Measurements from ENCODE around the gene YPEL2.

The YPEL2 gene

GRCh38 chr17:59420901-59421300 is 89.4 kb downstream of the YPEL2 start:
- no peak for FAIRE-seq
- no peak for DNase-seq (ENCODE audit: insufficient read length)
- TF ChIP-seq POLR2A (IDR thresholded peaks at IDR 0.05; ENCODE audit: low read depth, low read length) (no peak), TAF1 (IDR thresholded peaks at IDR 0.05; ENCODE audit: borderline replicate concordance, low read depth, low read length) (no peak), POLR2AphosphoS5 (IDR thresholded peaks at IDR 0.05; ENCODE audit: low read depth, low read length) (no peak)

GRCh38 chr17:59421722-59422121 is 90.3 kb downstream of the YPEL2 start:
- TF ChIP-seq POLR2A (IDR thresholded peaks at IDR 0.05; ENCODE audit: low read depth, low read length) (no peak), POLR2AphosphoS5 (IDR thresholded peaks at IDR 0.05; ENCODE audit: low read depth, low read length) (no peak), TAF1 (IDR thresholded peaks at IDR 0.05; ENCODE audit: borderline replicate concordance, low read depth, low read length) (no peak)
- FAIRE-seq: no peak
- DNase-seq (ENCODE audit: insufficient read length): no peak

GRCh38 chr17:59423137-59423724 is 91.8 kb downstream of the YPEL2 start:
- no peak for DNase-seq (ENCODE audit: insufficient read length)
- no peak for TF ChIP-seq POLR2AphosphoS5 (IDR thresholded peaks at IDR 0.05; ENCODE audit: low read depth, low read length)
- TF ChIP-seq POLR2A (IDR thresholded peaks at IDR 0.05; ENCODE audit: low read depth, low read length): no peak
- TF ChIP-seq TAF1 (IDR thresholded peaks at IDR 0.05; ENCODE audit: borderline replicate concordance, low read depth, low read length): no peak
- no peak for FAIRE-seq

GRCh38 chr17:59423903-59424302 is 92.4 kb downstream of the YPEL2 start:
- FAIRE-seq: no peak
- no peak for DNase-seq (ENCODE audit: insufficient read length)
- TF ChIP-seq TAF1 (IDR thresholded peaks at IDR 0.05; ENCODE audit: borderline replicate concordance, low read depth, low read length): no peak
- no peak for TF ChIP-seq POLR2A (IDR thresholded peaks at IDR 0.05; ENCODE audit: low read depth, low read length)
- no peak for TF ChIP-seq POLR2AphosphoS5 (IDR thresholded peaks at IDR 0.05; ENCODE audit: low read depth, low read length)

GRCh38 chr17:59424331-59424730 is 92.9 kb downstream of the YPEL2 start:
- DNase-seq (ENCODE audit: insufficient read length) (no peak), FAIRE-seq (no peak)

GRCh38 chr17:59425085-59425931 is 93.9 kb downstream of the YPEL2 start:
- FAIRE-seq: no peak
- TF ChIP-seq POLR2AphosphoS5 (IDR thresholded peaks at IDR 0.05; ENCODE audit: low read depth, low read length): no peak
- no peak for TF ChIP-seq POLR2A (IDR thresholded peaks at IDR 0.05; ENCODE audit: low read depth, low read length)
- TF ChIP-seq TAF1 (IDR thresholded peaks at IDR 0.05; ENCODE audit: borderline replicate concordance, low read depth, low read length): no peak
- DNase-seq (ENCODE audit: insufficient read length): no peak

More at GRCh38 chr17:59424331-59424730, 92.9 kb downstream of the YPEL2 start:
- TF ChIP-seq TAF1 (IDR thresholded peaks at IDR 0.05; ENCODE audit: borderline replicate concordance, low read depth, low read length): no peak
- no peak for TF ChIP-seq POLR2AphosphoS5 (IDR thresholded peaks at IDR 0.05; ENCODE audit: low read depth, low read length)
- no peak for TF ChIP-seq POLR2A (IDR thresholded peaks at IDR 0.05; ENCODE audit: low read depth, low read length)

- FAIRE-seq (no peak), DNase-seq (ENCODE audit: insufficient read length) (no peak)
- TF ChIP-seq POLR2AphosphoS5 (IDR thresholded peaks at IDR 0.05; ENCODE audit: low read depth, low read length) (no peak), TAF1 (IDR thresholded peaks at IDR 0.05; ENCODE audit: borderline replicate concordance, low read depth, low read length) (no peak), POLR2A (IDR thresholded peaks at IDR 0.05; ENCODE audit: low read depth, low read length) (no peak)
Measured at GRCh38 chr17:59426031-59426430, 94.6 kb downstream of the YPEL2 start.

- FAIRE-seq (no peak), DNase-seq (ENCODE audit: insufficient read length) (no peak)
- TF ChIP-seq POLR2AphosphoS5 (IDR thresholded peaks at IDR 0.05; ENCODE audit: low read depth, low read length): no peak
- no peak for TF ChIP-seq TAF1 (IDR thresholded peaks at IDR 0.05; ENCODE audit: borderline replicate concordance, low read depth, low read length)
- no peak for TF ChIP-seq POLR2A (IDR thresholded peaks at IDR 0.05; ENCODE audit: low read depth, low read length)
Measured at GRCh38 chr17:59427425-59427921, 96.0 kb downstream of the YPEL2 start.

GRCh38 chr17:59427996-59428395 is 96.5 kb downstream of the YPEL2 start:
- FAIRE-seq: no peak
- TF ChIP-seq POLR2A (IDR thresholded peaks at IDR 0.05; ENCODE audit: low read depth, low read length): no peak
- DNase-seq (ENCODE audit: insufficient read length): no peak

- no peak for DNase-seq (ENCODE audit: insufficient read length)
- TF ChIP-seq POLR2A (IDR thresholded peaks at IDR 0.05; ENCODE audit: low read depth, low read length): no peak
- no peak for TF ChIP-seq POLR2AphosphoS5 (IDR thresholded peaks at IDR 0.05; ENCODE audit: low read depth, low read length)
- TF ChIP-seq TAF1 (IDR thresholded peaks at IDR 0.05; ENCODE audit: borderline replicate concordance, low read depth, low read length): no peak
- no peak for FAIRE-seq
Measured at GRCh38 chr17:59428916-59429485, 97.5 kb downstream of the YPEL2 start.

GRCh38 chr17:59431601-59432000 is 100.1 kb downstream of the YPEL2 start:
- FAIRE-seq: no peak
- no peak for DNase-seq (ENCODE audit: insufficient read length)
- TF ChIP-seq POLR2AphosphoS5 (IDR thresholded peaks at IDR 0.05; ENCODE audit: low read depth, low read length) (no peak), POLR2A (IDR thresholded peaks at IDR 0.05; ENCODE audit: low read depth, low read length) (no peak), TAF1 (IDR thresholded peaks at IDR 0.05; ENCODE audit: borderline replicate concordance, low read depth, low read length) (no peak)

Data from GM12892 (cell line).